ENCODE measurements around the gene GAD2. TPM values are rescaled to one million over a fixed set of nuclear protein-coding genes. Genes with fewer than 3 reads are reported as not detected.

Gene GAD2
- total and polyA plus RNA-seq, 4 donors = not detected

- WGBS, 2 donors = 4 to 5% methylated on average over 34 of the region's 34 CpGs
Observed at GRCh38 chr10:26214551-26215395, 1.8 kb upstream of the GAD2 start.

GRCh38 chr10:26215396-26215934 is 1.1 kb upstream of the GAD2 start:
- Histone ChIP-seq H3K4me3 (no peak overlapping the region), H3K27me3 (ENCODE audit: control insufficient read depth in 3 of 3, insufficient read depth in 3 of 3, low read length in 2 of 3) (peaks cover 27 to 97% (median 85%) of the 10 kb centered on the region in 3 donors)
- DNase-seq = no peak

More at GRCh38 chr10:26214551-26215395, 1.8 kb upstream of the GAD2 start:
- H3K27ac ChIP-seq (ENCODE audit: low read depth in 1 of 2, low read length in 1 of 2) = no peak overlapping the region
- H3K9me3 ChIP-seq (ENCODE audit: control insufficient read depth in 4 of 4, insufficient read depth in 3 of 4, low read length in 3 of 4) = peaks cover 0 to 10% (median 0%) of the 10 kb centered on the region in 4 donors
- no peak for TF ChIP-seq CTCF (IDR thresholded peaks at IDR 0.05; ENCODE audit: control extremely low read depth, extremely low read depth)
- H3K9ac ChIP-seq (ENCODE audit: insufficient read depth in 1 of 2, low read length in 2 of 2) = no peak overlapping the region
- H3K36me3 ChIP-seq (ENCODE audit: control insufficient read depth in 4 of 4, insufficient read depth in 4 of 4, low read length in 4 of 4) = no peaks in the 10 kb centered on the region
- H3K4me3 ChIP-seq = no peak overlapping the region
- H3K27me3 ChIP-seq (ENCODE audit: control insufficient read depth in 3 of 3, insufficient read depth in 3 of 3, low read length in 2 of 3) = peaks cover 27 to 94% (median 81%) of the 10 kb centered on the region in 3 donors
- DNase-seq = no peak
- peaks cover 0 to 11% (median 4%) of the 10 kb centered on the region in 5 donors for H3K4me1 ChIP-seq (ENCODE audit: control insufficient read depth in 5 of 5, insufficient read depth in 5 of 5, low read length in 5 of 5)
- no peak for ATAC-seq (ENCODE audit: insufficient read depth, low FRiP score)

GRCh38 chr10:26215935-26216584 is 514 bp upstream of the GAD2 start:
- peaks cover 0 to 10% (median 0%) of the 10 kb centered on the region in 4 donors for H3K9me3 ChIP-seq (ENCODE audit: control insufficient read depth in 4 of 4, insufficient read depth in 3 of 4, low read length in 3 of 4)
- 1 to 2% methylated on average over 56 to 57 of the region's 57 CpGs for WGBS, 2 donors
- no peaks in the 10 kb centered on the region for H3K36me3 ChIP-seq (ENCODE audit: control insufficient read depth in 4 of 4, insufficient read depth in 4 of 4, low read length in 4 of 4)
- ATAC-seq (ENCODE audit: insufficient read depth, low FRiP score) (peak; percentile 60), DNase-seq (peak; percentile 68 to 83 (median 82))
- no peak overlapping the region for H3K4me3 ChIP-seq
- peaks cover 0 to 11% (median 4%) of the 10 kb centered on the region in 5 donors for H3K4me1 ChIP-seq (ENCODE audit: control insufficient read depth in 5 of 5, insufficient read depth in 5 of 5, low read length in 5 of 5)
- H3K27me3 ChIP-seq (ENCODE audit: control insufficient read depth in 3 of 3, insufficient read depth in 3 of 3, low read length in 2 of 3) = peaks cover 27 to 97% (median 85%) of the 10 kb centered on the region in 3 donors
- no peak for TF ChIP-seq CTCF (IDR thresholded peaks at IDR 0.05; ENCODE audit: control extremely low read depth, extremely low read depth)
- no peak overlapping the region for H3K9ac ChIP-seq (ENCODE audit: insufficient read depth in 1 of 2, low read length in 2 of 2)
- H3K27ac ChIP-seq (ENCODE audit: low read depth in 1 of 2, low read length in 1 of 2) = no peak overlapping the region

More at GRCh38 chr10:26215396-26215934, 1.1 kb upstream of the GAD2 start:
- no peak overlapping the region for H3K27ac ChIP-seq (ENCODE audit: low read depth in 1 of 2, low read length in 1 of 2)
- H3K4me1 ChIP-seq (ENCODE audit: control insufficient read depth in 5 of 5, insufficient read depth in 5 of 5, low read length in 5 of 5) = peaks cover 0 to 11% (median 4%) of the 10 kb centered on the region in 5 donors
- no peaks in the 10 kb centered on the region for H3K36me3 ChIP-seq (ENCODE audit: control insufficient read depth in 4 of 4, insufficient read depth in 4 of 4, low read length in 4 of 4)
- peaks cover 0 to 10% (median 0%) of the 10 kb centered on the region in 4 donors for H3K9me3 ChIP-seq (ENCODE audit: control insufficient read depth in 4 of 4, insufficient read depth in 3 of 4, low read length in 3 of 4)
- no peak for ATAC-seq (ENCODE audit: insufficient read depth, low FRiP score)
- no peak overlapping the region for H3K9ac ChIP-seq (ENCODE audit: insufficient read depth in 1 of 2, low read length in 2 of 2)
- 2 to 3% methylated on average over 31 of the region's 31 CpGs for WGBS, 2 donors
- TF ChIP-seq CTCF (IDR thresholded peaks at IDR 0.05; ENCODE audit: control extremely low read depth, extremely low read depth) = no peak

Measured in lung (tissue), 12 donors.